HG02981 (cell line): Measurements from ENCODE around the gene MTG2.
"Not testable (repeated sequence)": the region's sequence is repeated elsewhere in the genome, so short reads cannot be mapped to it uniquely, and the experiment has no call there.

Experiments
- ATAC-seq: cut with Tn5 transposase; IDR thresholded peaks from one replicate; pipeline ENCODE4 v1.9.1; 2021; ENCODE audit warnings: mild to moderate bottlenecking, moderate library complexity; ENCODE audit not compliant: unreplicated experiment

Gene MTG2

GRCh38 chr20:62145688-62146018 lies 37.2 kb upstream of the MTG2 start:
- no peak for ATAC-seq

- ATAC-seq = no peak
These were observed 36.6 kb upstream of the MTG2 start for GRCh38 chr20:62146019-62146755.

GRCh38 chr20:62147125-62147524 lies 35.7 kb upstream of the MTG2 start:
- no peak for ATAC-seq

- no peak for ATAC-seq
These were observed 35.3 kb upstream of the MTG2 start for GRCh38 chr20:62147528-62147927.

GRCh38 chr20:62148383-62148782 lies 34.4 kb upstream of the MTG2 start:
- not testable (repeated sequence) for ATAC-seq

GRCh38 chr20:62148908-62149314 lies 33.9 kb upstream of the MTG2 start:
- no peak for ATAC-seq

- no peak for ATAC-seq
These were observed 33.1 kb upstream of the MTG2 start for GRCh38 chr20:62149532-62150309.

GRCh38 chr20:62150310-62150575 lies 32.6 kb upstream of the MTG2 start:
- no peak for ATAC-seq

- ATAC-seq = no peak
These were observed 31.6 kb upstream of the MTG2 start for GRCh38 chr20:62151225-62151624.

- ATAC-seq = no peak
These were observed 30.9 kb upstream of the MTG2 start for GRCh38 chr20:62151835-62152364.

GRCh38 chr20:62155428-62156253 lies 27.2 kb upstream of the MTG2 start:
- ATAC-seq = no peak

- no peak for ATAC-seq
These were observed 26.6 kb upstream of the MTG2 start for GRCh38 chr20:62156254-62156556.

- ATAC-seq = no peak
These were observed 26.0 kb upstream of the MTG2 start for GRCh38 chr20:62156592-62157386.

- no peak for ATAC-seq
These were observed 25.3 kb upstream of the MTG2 start for GRCh38 chr20:62157387-62158087.

GRCh38 chr20:62158088-62158400 lies 24.8 kb upstream of the MTG2 start:
- no peak for ATAC-seq

- ATAC-seq = no peak
These were observed 24.3 kb upstream of the MTG2 start for GRCh38 chr20:62158541-62158940.

- no peak for ATAC-seq
These were observed 23.8 kb upstream of the MTG2 start for GRCh38 chr20:62159052-62159451.

- ATAC-seq = no peak
These were observed 23.0 kb upstream of the MTG2 start for GRCh38 chr20:62159839-62160238.

- ATAC-seq = no peak
These were observed 22.6 kb upstream of the MTG2 start for GRCh38 chr20:62160253-62160652.

- no peak for ATAC-seq
These were observed 22.0 kb upstream of the MTG2 start for GRCh38 chr20:62160876-62161275.

- no peak for ATAC-seq
These were observed 21.5 kb upstream of the MTG2 start for GRCh38 chr20:62161347-62161746.
